Keratinocyte (primary cell): ENCODE measurements around the gene ASXL2.

Experiments
- CTCF ChIP-seq, 3 experiments: IDR thresholded peaks in 1 of 3; conservative IDR thresholded peaks in 1 of 3; optimal IDR thresholded peaks in 1 of 3; 2 replicates in 2 of 3; 3 replicates in 1 of 3; pipeline versions ENCODE3 to v1.5.1; 2011; ENCODE audit warnings: low read length in 3 of 3, mild to moderate bottlenecking in 3 of 3, moderate library complexity in 2 of 3, control low read depth in 1 of 3, inconsistent platforms in 1 of 3; ENCODE audit not compliant: insufficient read depth in 2 of 3; ENCODE audit errors: extremely low read depth in 1 of 3
- EZH2 ChIP-seq: IDR thresholded peaks from one replicate; pipeline ENCODE4 v1.6.1; 2012; ENCODE audit warnings: inconsistent platforms, mild to moderate bottlenecking, low read length, moderate library complexity

- TF ChIP-seq EZH2 (no peak), CTCF (optimal IDR thresholded peaks at IDR 0.05 in 1 of 3, IDR thresholded peaks at IDR 0.05 in 1 of 3, conservative IDR thresholded peaks at IDR 0.05 in 1 of 3; ENCODE audit: extremely low read depth in 1 of 3, insufficient read depth in 2 of 3, low read length in 3 of 3) (no peak)
These were observed 44.2 kb upstream of the ASXL2 start for GRCh38 chr2:25922501-25922900.
